Measurements from ENCODE around the gene FAM227A. TPM values are rescaled to one million over a fixed set of nuclear protein-coding genes. Genes with fewer than 3 reads are reported as not detected.
A peak's percentile ranks its signal among the peaks of the same experiment; 100 is the strongest.

The FAM227A gene
- total RNA-seq (2014; rRNA removed; shearing (Covaris generic)): 0.17 and 0.79 TPM in 2 replicates

DNA sequence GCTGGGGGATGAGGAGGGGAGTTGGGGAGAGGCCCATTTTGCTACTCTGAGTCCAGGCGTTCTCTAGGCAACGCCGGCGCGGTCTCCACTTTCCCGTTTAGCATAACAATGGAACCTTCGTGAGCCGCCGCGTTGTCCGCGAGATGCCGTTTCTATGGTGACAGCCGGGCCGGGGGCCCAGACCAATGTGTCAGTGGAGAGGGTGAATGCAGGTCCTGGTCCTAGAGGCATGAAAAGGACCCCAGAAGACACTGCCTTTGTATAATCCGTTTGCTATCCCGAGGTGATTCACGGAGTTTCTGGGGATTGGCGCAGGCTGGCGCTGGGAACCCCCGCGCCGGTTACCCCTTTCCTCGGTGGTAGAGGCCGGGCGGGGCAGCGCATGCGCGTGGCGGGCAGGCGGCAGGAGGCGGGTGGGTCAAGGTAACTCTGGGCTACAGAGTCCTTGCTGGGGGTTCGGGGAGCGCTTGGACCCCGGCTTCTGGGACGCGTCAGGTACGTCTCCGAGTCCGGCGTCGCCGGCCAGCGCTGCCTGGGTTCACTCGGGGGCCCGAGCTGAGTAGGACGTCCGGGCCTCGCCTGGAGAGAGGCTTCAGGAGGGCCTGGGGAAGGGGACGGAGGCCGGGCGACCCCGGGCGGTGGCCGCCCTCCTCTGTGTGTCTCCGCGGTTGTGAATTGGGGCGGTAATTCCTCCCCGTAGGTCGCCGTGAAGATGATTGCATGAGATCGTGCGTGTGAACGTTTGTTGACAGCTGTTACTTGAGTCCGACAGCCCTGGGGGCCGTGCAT lies at the start of gene FAM227A, which contains the start of gene CBY1:
TSS of gene FAM227A (minus strand) at position 137 of the 789 bp plus-strand sequence. CDS start 6,224 bp downstream, outside the sequence.
TSS of gene CBY1 (plus strand) at position 383 of the 789 bp plus-strand sequence. CDS start 11,417 bp downstream, outside the sequence.
- peak; percentile 83 for DNase-seq (ENCODE audit: low read depth)

DNA sequence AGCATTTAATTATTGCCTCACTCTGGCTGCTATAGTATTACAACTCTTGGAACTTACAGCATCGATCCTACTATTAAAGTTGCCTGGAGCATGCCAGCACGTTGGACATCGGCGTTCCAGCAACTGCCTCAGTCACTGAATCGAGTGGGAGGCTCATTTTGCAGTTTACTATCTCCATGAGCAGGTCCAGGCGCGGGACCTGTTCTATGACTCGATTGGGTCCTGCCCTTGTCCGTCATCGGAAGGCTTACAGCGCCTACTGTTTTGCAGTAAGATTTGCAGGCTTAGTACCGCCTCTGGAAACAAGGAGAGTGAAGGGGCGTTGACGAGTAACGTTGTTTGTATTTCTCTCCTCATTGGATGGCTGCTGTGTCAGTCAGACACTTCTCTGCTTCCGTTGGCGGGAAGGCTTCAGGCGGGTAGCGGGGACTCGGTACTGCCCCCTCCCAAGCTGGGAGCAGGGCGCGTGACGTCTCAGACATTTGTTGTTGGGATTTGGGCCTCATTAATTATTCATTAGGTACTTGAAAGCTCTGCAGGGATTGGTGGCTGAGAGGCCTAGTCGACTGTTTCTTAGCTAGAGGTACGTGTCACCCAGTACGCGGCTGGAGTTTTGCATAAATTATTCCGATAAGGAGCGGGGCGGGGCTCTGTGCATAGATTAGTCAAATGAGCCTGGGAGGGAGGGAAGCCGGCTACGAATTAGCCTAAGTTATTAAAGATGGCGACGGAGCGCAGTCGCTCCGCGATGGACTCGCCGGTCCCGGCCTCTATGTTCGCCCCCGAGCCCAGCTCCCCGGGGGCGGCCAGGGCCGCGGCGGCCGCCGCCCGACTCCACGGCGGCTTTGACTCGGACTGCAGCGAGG lies 49.3 kb upstream of the FAM227A start, which contains the start of gene GTPBP1:
TSS of gene GTPBP1 (plus strand) at position 710 of the 866 bp plus-strand sequence. CDS start at position 722, 12 bp downstream.
- DNase-seq (ENCODE audit: low read depth): peak; percentile 99

DNA sequence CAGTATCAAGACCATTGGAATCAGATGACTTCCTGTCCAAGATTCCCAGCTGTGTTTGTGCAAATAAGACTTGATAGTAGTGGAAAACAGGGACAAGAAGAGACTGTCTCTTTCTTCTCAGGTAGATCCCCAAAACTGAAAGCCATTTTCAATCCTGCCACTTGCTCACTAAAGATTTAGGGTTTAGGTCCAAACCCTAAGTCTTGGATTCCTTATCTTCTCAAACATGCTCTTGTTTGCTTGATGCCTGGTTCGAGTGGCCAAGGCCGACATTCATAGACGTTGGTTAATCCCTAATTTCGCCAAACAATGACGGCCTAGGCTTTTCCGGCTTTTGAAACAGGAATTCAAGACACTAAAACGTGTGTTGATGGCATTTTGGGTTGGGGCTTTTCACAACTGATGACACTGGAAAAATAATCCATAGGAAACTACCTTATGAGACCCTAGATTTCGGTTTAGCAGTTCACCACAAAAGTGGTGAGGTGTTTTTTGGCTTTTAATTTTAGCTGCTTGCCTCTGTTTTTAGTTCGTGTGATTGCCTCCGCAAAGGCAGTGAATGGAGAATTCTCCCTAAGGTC lies 48.6 kb upstream of the FAM227A start:
- peak; percentile 20 for DNase-seq (ENCODE audit: low read depth)

DNA sequence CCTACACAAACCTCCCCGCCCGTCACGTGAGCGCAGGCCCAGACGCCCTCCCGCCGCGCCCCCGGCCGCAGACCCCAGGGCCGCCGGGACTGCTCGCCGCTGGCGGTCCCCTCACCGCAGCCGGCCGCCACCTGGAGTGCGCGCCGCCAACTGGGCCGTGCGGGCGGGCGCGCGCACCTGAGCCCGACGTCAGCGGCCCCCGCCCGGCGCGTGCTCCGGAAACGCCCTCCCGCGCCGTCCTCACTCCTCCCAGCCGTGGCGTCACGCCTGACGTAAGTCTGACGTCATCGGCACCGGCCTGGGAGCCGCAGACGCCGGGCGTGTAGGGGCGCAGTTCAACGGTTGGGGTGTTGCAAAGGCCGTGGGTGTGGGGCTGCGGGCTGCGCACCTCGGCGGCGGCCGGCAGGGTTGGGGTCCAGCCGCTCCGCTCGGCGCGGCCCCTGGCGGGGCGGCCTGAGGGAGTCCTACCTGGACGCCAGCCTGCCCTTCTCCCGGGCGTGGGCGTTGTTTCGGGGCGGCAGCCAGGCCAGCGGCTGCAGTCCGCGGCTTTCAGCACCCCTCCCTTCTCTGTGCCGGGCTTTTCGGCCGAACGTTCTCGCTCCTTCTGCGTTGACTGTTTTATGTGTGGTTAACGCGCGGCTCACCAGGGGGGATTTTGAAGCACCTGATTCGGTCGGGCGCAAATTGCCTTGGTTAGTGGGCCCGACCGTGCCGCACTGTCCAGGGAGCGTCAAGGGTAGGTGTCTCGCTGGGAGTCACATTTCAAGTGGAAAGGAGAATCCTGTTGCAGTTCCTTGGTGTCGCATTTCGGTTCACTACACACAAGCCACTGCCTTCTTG lies 44.8 kb upstream of the FAM227A start, which contains the start of gene JOSD1:
TSS of gene JOSD1 (minus strand) at position 155 of the 840 bp plus-strand sequence. CDS start 956 bp downstream, outside the sequence.
- peak; percentile 85 for DNase-seq (ENCODE audit: low read depth)

DNA sequence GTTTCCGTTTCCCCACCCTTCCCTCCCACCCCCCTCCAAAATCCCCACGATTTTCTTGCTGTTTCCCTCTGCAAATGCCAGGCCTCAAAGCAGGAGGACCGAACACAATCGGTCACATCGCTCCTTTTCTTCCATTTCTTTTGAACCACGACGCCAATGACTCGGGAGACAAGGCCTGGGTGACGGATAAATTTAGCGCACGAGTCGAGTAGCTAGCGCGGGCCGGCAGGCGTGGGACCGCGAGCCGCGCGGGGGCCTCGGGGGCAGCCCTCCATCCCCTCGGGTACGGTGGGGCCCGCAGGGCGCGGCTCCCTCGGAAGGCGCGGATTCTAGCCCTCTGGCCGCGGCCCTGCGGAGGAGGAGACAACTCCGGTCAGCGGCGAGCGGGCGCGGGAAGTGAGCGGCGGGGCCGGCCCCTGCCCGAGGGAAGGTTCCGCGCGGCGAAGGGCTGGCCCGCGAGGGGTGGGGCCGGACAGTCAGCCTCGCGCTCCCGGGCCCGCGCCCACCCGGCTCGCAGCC lies 44.1 kb upstream of the FAM227A start:
- DNase-seq (ENCODE audit: low read depth): peak; percentile 63

DNA sequence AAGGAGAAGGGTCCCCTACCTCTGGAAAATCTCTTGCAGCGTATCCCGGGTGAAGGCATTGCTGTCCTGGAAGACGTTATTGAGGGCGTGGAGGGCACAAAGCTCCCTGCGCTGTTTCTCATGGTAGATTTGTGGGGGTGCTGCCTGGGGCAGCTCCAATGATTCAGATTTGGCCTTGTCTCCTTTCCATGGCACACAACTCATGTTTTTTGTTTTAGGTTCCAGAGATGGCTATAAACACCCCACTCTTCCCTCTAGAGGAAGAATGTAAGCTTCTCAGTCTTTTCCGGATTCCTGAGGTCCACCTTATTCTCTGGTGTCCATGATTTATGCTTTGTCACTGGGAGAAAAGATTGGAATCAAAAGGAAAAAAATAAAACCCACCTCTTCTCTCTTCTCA lies 43.6 kb upstream of the FAM227A start:
- DNase-seq (ENCODE audit: low read depth): peak; percentile 65

DNA sequence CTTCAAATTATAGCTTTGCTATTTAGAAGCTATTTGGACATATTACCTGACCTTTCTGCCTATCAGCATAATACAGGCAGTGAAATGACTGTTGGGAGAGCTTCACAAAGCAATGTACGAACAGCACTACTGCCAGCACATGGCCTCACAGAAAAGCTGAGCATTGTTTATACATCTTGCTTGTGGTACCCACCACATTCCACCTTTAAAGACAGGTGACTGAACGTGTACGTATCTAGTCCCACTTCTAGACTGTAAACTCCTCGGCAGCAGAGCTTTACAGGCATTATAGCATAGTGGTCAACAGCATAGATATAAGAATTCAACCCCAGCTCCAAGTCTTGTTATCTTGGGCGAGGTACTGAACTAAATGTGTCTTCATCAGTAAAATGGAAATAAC lies 43.0 kb upstream of the FAM227A start:
- no peak for DNase-seq (ENCODE audit: low read depth)

DNA sequence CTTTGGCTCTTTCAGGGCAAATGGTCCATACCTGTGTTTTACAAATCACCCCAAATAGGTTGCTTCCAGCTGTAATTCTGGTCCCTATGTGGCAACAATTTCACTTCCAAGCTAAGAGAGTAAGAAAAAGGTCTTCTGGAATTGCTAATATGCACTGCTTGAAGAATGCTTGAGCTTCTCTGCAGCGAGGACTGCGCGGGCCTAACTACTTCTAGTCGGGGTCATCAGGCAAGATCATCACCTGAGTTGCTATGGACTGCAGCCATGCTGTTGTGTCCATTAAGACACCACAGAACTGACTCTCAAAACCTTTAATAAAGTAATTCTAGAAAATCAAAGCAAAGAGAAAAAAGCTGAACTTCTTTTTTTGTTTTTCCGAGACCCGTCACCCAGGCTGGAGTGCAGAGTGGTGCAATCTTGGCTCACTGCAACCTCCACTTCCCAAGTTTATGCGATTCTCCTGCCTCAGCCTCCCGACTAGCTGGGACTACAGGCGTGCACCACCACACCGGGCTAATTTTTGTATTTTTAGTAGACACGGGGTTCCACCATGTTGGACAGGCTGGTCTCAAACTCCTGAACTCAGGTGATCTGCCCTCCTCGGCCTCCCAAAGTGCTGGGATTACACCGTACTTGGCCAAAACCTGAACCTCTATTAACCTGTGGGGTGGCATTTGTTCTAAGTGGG lies 42.4 kb upstream of the FAM227A start:
- DNase-seq (ENCODE audit: low read depth): no peak

DNA sequence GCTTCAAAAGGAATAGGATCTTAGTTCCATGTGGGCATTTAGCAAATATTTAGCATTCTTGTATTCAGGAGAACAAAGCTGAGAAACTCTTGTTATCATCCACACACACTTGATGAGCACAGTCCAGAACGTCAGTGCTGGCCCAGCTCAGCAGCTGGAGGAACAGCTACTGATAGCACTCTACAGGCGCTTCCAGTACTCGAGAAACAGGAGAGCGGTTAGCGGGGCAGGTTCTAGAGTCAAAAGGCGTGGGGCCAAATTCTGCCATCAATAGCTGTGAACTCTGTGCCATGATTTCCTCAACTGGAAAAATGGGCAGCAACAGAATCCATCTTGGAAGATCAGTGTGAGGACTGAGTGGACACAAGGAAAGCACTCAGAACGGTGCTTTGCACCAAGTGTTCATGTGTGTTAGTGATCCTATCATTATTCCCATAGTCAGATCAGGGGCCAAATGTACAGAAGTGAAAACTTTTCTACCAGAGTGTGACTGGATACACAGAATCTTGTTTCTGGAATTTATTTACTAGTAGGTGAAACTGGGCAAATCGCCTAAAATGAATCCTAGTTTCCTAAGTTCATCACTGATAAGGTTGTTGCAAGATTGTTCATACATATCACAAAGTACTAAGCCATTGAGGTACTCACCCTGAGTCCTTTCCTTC lies 41.4 kb upstream of the FAM227A start:
- peak; percentile 24 for DNase-seq (ENCODE audit: low read depth)

DNA sequence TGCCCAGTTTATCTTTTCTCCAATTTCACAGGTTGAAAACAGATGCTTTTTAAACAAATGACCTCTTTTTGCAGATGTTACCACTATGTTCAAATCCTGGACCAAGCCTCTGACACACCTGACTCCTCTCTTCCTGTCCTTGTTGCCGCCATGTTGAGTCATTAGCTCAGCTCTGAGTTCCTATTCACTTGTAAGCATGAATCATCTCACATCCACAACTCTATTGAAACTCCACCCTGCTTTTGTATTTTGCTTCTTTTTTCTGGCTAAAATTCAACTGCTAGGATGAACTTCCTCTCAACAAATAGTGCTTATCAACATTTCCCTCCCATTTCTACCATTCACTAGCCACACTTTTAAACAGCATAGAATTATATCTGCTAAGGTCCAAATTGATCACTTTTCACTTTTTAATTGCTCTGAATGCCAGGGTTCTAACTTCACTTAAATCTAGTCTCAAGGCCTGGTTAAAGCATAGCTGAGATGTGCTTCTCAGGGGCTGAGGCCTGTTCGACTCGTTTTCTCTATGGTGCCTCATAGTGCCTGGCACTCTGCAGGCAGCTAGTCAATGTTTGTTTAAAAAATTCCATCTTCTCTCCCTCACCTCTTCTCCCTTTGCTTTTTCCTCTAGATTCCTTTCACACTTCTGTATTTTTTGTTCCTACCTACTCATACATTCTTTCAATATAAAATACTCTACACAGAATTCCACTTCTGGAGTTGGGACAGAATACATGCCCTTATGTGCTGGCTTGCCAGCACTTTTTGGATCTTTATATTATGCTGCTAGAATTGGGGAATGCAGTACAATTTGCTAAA lies 40.6 kb upstream of the FAM227A start:
- DNase-seq (ENCODE audit: low read depth): peak; percentile 85

DNA sequence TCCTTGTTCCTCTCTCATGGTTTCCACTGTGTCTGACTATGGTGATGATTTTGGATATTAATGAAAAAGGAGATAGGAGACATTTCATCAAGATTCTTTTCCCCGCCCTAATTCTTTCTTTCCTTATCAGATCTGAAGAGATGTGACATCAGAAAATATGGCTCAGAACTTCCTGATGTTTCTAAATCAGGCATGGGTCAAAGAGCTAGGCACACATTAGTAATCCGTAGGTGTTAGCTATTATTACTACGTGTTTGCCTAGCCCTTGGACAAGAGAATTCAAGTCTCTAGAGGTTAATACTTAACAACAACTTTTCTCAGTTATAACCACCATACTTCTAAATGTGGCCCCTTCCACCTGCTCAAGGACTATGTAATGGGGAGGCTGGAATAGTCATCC lies 38.7 kb upstream of the FAM227A start:
- no peak for DNase-seq (ENCODE audit: low read depth)

DNA sequence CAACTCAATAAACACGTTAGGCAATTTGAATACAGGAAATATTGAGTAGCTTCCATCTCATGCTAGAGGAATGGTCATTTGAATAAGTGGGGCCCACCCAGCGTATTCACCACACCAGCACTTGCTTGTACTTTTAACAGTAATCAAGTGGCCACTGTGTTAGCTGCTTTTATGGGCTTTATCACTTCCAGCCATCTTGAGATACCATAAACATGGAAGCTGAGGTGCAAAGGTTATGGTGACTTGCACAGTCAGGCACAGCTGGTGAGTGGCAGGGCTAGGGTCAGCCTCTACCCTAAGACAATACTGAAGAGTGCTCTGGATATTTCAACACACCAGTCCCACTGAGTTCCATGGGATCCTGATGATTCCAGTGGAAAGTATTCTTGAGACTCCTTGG lies 37.9 kb upstream of the FAM227A start:
- DNase-seq (ENCODE audit: low read depth): no peak

DNA sequence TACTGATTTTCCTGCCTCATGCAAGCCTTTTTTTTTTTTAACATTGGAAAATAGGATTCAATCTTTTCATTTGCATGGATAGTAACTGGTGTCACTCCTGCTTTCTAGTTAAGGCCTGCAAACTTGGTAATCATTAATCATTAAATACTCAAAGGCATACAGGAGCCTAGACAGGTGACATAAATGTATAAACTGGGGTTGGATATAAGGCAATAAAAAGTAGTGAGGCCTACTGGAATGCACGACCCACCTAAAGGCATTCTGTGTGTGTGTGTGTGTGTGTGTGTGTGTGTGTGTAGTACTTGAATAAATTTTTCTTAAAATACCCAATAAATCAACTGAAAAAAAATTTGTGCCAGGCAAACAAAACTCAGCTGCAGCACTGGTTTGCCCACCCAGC lies 33.5 kb upstream of the FAM227A start:
- no peak for DNase-seq (ENCODE audit: low read depth)

DNA sequence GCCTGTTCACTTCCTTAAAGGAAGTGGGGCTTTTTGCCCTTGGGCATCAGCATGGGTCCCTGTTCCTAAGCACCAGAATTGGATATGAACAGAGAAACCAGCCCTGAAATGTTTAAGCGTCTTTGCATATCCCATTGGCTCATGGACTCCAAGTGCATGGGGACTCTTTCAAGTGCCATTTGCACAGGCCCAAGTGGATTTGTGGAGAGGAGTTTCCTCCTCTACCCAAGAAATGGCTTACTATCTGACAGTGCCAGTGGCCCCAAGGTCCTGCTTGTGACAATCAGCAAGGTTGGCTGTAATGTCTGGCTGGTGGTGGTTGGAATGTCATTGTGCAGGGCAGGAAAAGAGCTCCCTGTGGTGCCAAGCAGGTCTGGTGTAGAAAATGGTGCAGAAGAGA lies 29.6 kb upstream of the FAM227A start:
- DNase-seq (ENCODE audit: low read depth): no peak

DNA sequence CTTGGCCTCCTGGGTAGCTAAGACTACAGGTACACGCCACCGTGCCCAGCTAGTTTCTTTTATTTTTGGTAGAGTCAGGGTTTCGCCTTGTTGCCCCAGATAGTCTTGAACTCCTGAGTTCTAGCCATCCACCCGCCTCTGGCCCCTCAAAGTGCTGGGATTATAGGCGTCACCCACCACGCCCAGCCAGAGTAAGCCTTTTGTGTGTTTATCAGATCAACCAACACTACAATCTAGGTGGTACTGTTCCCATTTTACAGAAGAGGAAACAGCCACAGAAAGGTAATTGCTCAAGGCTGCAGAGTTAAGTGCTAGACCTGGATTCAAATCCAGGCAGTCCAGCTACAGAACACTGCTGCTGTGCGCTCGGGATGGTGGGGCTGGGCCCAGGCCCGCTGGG lies 28.7 kb upstream of the FAM227A start:
- DNase-seq (ENCODE audit: low read depth): no peak

DNA sequence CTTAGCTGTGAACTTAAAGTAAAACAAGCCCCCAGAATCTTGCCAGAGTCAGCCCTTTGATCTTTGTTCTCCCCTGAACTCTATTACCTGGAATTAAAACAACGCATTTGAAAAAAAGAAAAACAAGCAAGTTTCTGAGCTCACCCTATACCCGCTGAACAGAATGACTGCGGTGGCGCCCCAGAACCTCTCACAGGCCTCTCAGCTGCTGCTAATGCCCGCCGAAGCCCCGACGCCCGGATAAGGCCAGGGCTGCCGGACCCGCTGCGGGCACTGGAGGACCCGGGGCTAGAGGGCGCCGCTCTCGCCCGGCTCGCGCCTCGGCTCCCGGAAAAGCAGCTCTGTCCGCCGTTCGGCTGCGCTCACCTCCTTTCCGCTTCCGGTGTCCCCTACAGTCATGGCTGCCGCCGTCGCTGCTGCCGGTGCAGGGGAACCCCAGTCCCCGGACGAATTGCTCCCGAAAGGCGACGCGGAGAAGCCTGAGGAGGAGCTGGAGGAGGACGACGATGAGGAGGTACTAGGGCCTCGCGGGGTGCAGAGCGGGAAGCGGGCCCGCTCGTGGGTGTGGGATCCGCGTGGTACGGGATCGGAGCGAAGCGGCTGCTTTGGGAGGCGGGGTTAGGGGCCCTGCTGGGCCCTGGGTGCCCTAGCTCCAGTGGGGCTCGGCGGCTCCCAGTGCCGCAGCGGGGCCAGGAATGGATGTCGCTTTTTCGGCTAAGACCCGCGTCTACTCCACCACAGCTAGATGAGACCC lies 25.6 kb upstream of the FAM227A start, which contains the start of gene TOMM22:
TSS of gene TOMM22 (plus strand) at position 376 of the 754 bp plus-strand sequence. CDS start at position 398, 22 bp downstream.
- peak; percentile 79 for DNase-seq (ENCODE audit: low read depth)

DNA sequence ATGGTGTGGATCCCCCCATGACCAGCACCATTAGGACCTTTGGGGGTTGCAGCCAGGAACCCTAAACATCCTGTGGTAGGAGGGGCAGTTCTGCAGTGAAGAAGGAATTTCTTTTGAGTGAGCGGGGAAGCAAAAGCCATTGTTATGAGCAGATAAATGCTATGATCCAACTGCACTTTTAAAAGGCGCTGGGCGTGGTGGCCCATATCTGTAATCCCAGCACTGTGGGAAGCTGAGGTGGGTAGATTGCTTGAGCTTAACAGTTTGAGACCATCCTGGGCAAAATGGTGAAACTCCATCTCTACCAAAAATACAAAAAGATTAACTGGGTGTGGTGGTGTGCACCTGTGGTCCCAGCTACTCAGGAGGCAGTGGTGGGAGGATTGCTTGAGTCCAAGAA lies 19.6 kb upstream of the FAM227A start:
- no peak for DNase-seq (ENCODE audit: low read depth)

DNA sequence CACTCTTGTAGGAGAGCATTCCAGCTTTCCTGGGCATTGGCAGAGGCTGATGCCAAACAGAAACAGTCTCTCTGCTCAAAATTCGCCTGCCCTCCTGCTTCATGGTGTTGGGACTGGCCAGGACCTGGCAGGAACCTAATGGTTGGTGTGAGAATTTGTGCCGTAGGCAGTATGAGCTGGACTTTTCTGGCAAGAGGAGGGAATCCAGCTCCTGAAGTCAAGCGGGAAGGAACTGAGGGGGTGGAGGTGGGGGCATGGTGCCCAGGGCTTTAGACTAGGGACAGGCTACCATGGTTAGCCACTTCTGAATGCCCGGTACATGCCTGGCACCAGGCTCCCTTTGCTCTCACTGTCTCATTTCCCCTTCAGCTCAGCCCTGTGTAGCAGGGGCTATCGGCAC lies 18.7 kb upstream of the FAM227A start:
- peak; percentile 63 for DNase-seq (ENCODE audit: low read depth)

All from M059J (cell line).